Measurements from ENCODE around the gene MRPL46. TPM values are rescaled to one million over a fixed set of nuclear protein-coding genes. Genes with fewer than 3 reads are reported as not detected.

The MRPL46 gene
- total and polyA plus RNA-seq, 2 donors (not counting 3 experiments of a cell fraction or from before 2014, with no cell fraction given), result 24.5 to 30.9 TPM

DNA sequence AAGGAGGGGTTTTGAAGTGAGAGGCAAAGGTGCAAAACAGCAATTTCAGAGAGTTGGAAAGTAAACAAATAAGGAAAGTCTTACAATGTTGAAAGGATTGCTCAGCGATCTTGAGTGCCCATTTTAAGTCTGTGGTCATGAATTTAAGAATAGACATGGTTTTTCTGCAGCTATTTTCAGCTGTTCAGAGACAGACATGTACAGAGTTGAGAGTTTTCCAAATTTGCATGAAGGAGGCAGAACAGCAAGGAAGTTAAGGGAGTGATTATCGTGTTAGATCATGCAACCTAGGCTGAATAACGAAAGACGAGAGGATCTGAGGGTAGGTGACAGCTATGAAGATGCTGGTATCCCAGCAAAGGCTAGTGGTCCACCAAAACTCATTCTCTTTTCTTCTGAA is 42.1 kb upstream of the MRPL46 start:
- no peak overlapping the region for H3K4me2 ChIP-seq (ENCODE audit: insufficient read depth, low read length)
- H3K9me3 ChIP-seq (replicated peaks; ENCODE audit: control insufficient read depth, insufficient read depth, low read length), result no peaks in the 10 kb centered on the region
- intact Hi-C loops (cut with micrococcal nuclease), result no loop called here
- no peaks in the 10 kb centered on the region for H3K79me2 ChIP-seq (ENCODE audit: control insufficient read depth, insufficient read depth, low read length)
- CTCF ChIA-PET, result no interaction called here
- H3K36me3 ChIP-seq (ENCODE audit: control insufficient read depth in 2 of 2, extremely low read depth in 1 of 2, insufficient read depth in 2 of 2, low read length in 2 of 2), result peaks cover 0 to 3% of the 10 kb centered on the region in 2 experiments
- no peaks in the 10 kb centered on the region for H3K9me1 ChIP-seq (replicated peaks; ENCODE audit: control insufficient read depth, extremely low read depth, insufficient read depth, low read length)
- H3K9ac ChIP-seq (replicated peaks; ENCODE audit: extremely low read depth, insufficient read depth, low read length), result no peak overlapping the region
- H3K27ac ChIP-seq (ENCODE audit: insufficient read depth, low read depth, low read length), result no peak overlapping the region
- no peaks in the 10 kb centered on the region for H4K20me1 ChIP-seq (replicated peaks; ENCODE audit: control insufficient read depth, extremely low read depth, insufficient read depth, low read length)
- dilution Hi-C loops (cut with MboI; ENCODE audit: extremely low pct_ligation_motif_present, low sequenced_read_pairs), result no loop called here
- no peak overlapping the region for H3K4me3 ChIP-seq (replicated peaks in 1 of 3; ENCODE audit: insufficient read depth in 1 of 3, low read depth in 1 of 3, low read length in 3 of 3)
- no peak overlapping the region for H2AFZ ChIP-seq (ENCODE audit: low read depth, low read length)
- POLR2A ChIA-PET, result no interaction called here
- DNase-seq (ENCODE audit: low read depth, low spot score) (no peak), FAIRE-seq (peak; percentile 57)
- TF ChIP-seq CTCF (IDR thresholded peaks at IDR 0.05; ENCODE audit: extremely low read depth in 1 of 2, insufficient read depth in 1 of 2, low read depth in 1 of 2, low read length in 2 of 2) (no peak), FOS (IDR thresholded peaks at IDR 0.05; ENCODE audit: borderline replicate concordance, insufficient read depth, low read length) (no peak), MYC (IDR thresholded peaks at IDR 0.05; ENCODE audit: low read depth, low read length) (no peak), POLR2AphosphoS5 (IDR thresholded peaks at IDR 0.05; ENCODE audit: insufficient read depth, low read depth, low read length) (no peak), POLR2A (IDR thresholded peaks at IDR 0.05; ENCODE audit: low read depth, low read length) (no peak), JUN (IDR thresholded peaks at IDR 0.05; ENCODE audit: borderline replicate concordance, insufficient read depth, insufficient read length, low read depth) (no peak), MAX (IDR thresholded peaks at IDR 0.05; ENCODE audit: insufficient read depth, insufficient read length) (no peak), GATA2 (IDR thresholded peaks at IDR 0.05; ENCODE audit: insufficient read depth, insufficient read length, low read depth, low read length) (no peak), EZH2 (IDR thresholded peaks at IDR 0.05; ENCODE audit: borderline replicate concordance, low read depth, low read length, severe bottlenecking) (no peak)
- BruUV-seq (replicated peaks), result no TSS peak
- H3K4me1 ChIP-seq (ENCODE audit: control insufficient read depth, extremely low read depth, insufficient read depth, low read length), result peaks cover 4% of the 10 kb centered on the region
- H3K27me3 ChIP-seq (ENCODE audit: control insufficient read depth in 2 of 2, insufficient read depth in 2 of 2, low read length in 2 of 2), result no peaks in the 10 kb centered on the region

All from endothelial cell of umbilical vein (primary cell).